BLaER1 treated with 17β-estradiol and CSF1 and Interleukin-3, amounts not matched to agents 10 nM and 100 nM (cell line): ENCODE measurements around the gene SCAF1.

ENCODE experiments used
- H3K27ac ChIP-seq, 11 experiments: shearing (Covaris generic); formaldehyde crosslinking; 2 replicates each; pipeline ENCODE4 v1.8.1; 2022
- H3K27me3 ChIP-seq, 11 experiments: shearing (Covaris generic); formaldehyde crosslinking; 2 replicates each; pipeline ENCODE4 v1.8.1; 2022
- H3K36me3 ChIP-seq, 11 experiments: shearing (Covaris generic); formaldehyde crosslinking; 2 replicates each; pipeline ENCODE4 v1.8.1; 2022
- H3K4me1 ChIP-seq, 10 experiments: shearing (Covaris generic); formaldehyde crosslinking; 2 replicates each; pipeline ENCODE4 v1.8.1; 2022
- H3K4me2 ChIP-seq, 11 experiments: shearing (Covaris generic); formaldehyde crosslinking; 2 replicates each; pipeline ENCODE4 v1.8.1; 2022
- H3K4me3 ChIP-seq, 10 experiments: shearing (Covaris generic); formaldehyde crosslinking; 2 replicates each; pipeline ENCODE4 v1.8.1; 2022
- H3K9ac ChIP-seq, 11 experiments: shearing (Covaris generic); formaldehyde crosslinking; 2 replicates each; pipeline ENCODE4 v1.8.1; 2022
- H3K9me3 ChIP-seq, 11 experiments: shearing (Covaris generic); formaldehyde crosslinking; replicated peaks in 1 of 11; 2 replicates each; pipeline ENCODE4 v1.8.1; 2022
- H4K20me1 ChIP-seq, 11 experiments: shearing (Covaris generic); formaldehyde crosslinking; 2 replicates each; pipeline ENCODE4 v1.8.1; 2022
- Cebpa-rat ChIP-seq, 11 experiments: shearing (Covaris generic); IDR thresholded peaks; 2 replicates each; pipeline ENCODE4 v1.8.1; 2022

The SCAF1 gene

GRCh38 chr19:49676136-49676783 is 34.3 kb downstream of the SCAF1 start:
- peak overlapping the region; percentile 94 to 100 (median 100) for H3K9ac ChIP-seq
- peaks cover 4 to 36% (median 15%) of the 10 kb centered on the region in 11 experiments for H3K36me3 ChIP-seq
- TF ChIP-seq Cebpa-rat (IDR thresholded peaks at IDR 0.05): no peak
- H3K4me3 ChIP-seq: peak overlapping the region; percentile 40 to 68 (median 58)
- H4K20me1 ChIP-seq: peaks cover 16 to 45% (median 36%) of the 10 kb centered on the region in 11 experiments; a peak in 21 of 22 replicates
- no peaks in the 10 kb centered on the region for H3K27me3 ChIP-seq
- H3K27ac ChIP-seq: peak overlapping the region; percentile 93 to 100 (median 99)
- H3K4me1 ChIP-seq: peaks cover 38 to 72% (median 67%) of the 10 kb centered on the region in 10 experiments
- H3K9me3 ChIP-seq: no peaks in the 10 kb centered on the region
- peak overlapping the region; percentile 69 to 85 (median 79) for H3K4me2 ChIP-seq

- no peaks in the 10 kb centered on the region for H3K27me3 ChIP-seq
- H3K9me3 ChIP-seq: no peaks in the 10 kb centered on the region
- H4K20me1 ChIP-seq: peaks cover 16 to 46% (median 42%) of the 10 kb centered on the region in 11 experiments; a peak in 21 of 22 replicates
- H3K27ac ChIP-seq: peak overlapping the region; percentile 93 to 100 (median 99)
- H3K4me3 ChIP-seq: peak overlapping the region; percentile 77 to 100 (median 96)
- H3K9ac ChIP-seq: peak overlapping the region; percentile 94 to 100 (median 100)
- H3K4me2 ChIP-seq: peak overlapping the region in 5 of 11 experiments; percentile 89 to 98 (median 96); a peak in 6 of 22 replicates
- TF ChIP-seq Cebpa-rat (IDR thresholded peaks at IDR 0.05): peak in 5 of 11 experiments; percentile 10 to 79 (median 45); a peak in 5 of 22 replicates
- H3K4me1 ChIP-seq: peaks cover 41 to 67% (median 63%) of the 10 kb centered on the region in 10 experiments
- peaks cover 9 to 37% (median 19%) of the 10 kb centered on the region in 11 experiments for H3K36me3 ChIP-seq
These were observed 34.8 kb downstream of the SCAF1 start for GRCh38 chr19:49676784-49677230.

- H3K36me3 ChIP-seq: peaks cover 15 to 42% (median 24%) of the 10 kb centered on the region in 11 experiments
- no peaks in the 10 kb centered on the region for H3K27me3 ChIP-seq
- peaks cover 42 to 67% (median 58%) of the 10 kb centered on the region in 10 experiments for H3K4me1 ChIP-seq
- no peak for TF ChIP-seq Cebpa-rat (IDR thresholded peaks at IDR 0.05)
- H3K27ac ChIP-seq: peak within 1 kb of the TSS; percentile 93 to 100 (median 99)
- peak within 1 kb of the TSS; percentile 94 to 100 (median 100) for H3K9ac ChIP-seq
- no peaks in the 10 kb centered on the region for H3K9me3 ChIP-seq
- H3K4me3 ChIP-seq: peak within 1 kb of the TSS; percentile 77 to 100 (median 96)
- peak within 1 kb of the TSS; percentile 87 to 98 (median 95) for H3K4me2 ChIP-seq
- peaks cover 16 to 49% (median 47%) of the 10 kb centered on the region in 11 experiments; a peak in 21 of 22 replicates for H4K20me1 ChIP-seq
These were observed 35.4 kb downstream of the SCAF1 start, which contains the start of gene PRMT1 for GRCh38 chr19:49677231-49677900. Gene PRMT1 (plus strand): TSS chr19:49677271. CDS start chr19:49677281, 10 bp downstream.

DNA sequence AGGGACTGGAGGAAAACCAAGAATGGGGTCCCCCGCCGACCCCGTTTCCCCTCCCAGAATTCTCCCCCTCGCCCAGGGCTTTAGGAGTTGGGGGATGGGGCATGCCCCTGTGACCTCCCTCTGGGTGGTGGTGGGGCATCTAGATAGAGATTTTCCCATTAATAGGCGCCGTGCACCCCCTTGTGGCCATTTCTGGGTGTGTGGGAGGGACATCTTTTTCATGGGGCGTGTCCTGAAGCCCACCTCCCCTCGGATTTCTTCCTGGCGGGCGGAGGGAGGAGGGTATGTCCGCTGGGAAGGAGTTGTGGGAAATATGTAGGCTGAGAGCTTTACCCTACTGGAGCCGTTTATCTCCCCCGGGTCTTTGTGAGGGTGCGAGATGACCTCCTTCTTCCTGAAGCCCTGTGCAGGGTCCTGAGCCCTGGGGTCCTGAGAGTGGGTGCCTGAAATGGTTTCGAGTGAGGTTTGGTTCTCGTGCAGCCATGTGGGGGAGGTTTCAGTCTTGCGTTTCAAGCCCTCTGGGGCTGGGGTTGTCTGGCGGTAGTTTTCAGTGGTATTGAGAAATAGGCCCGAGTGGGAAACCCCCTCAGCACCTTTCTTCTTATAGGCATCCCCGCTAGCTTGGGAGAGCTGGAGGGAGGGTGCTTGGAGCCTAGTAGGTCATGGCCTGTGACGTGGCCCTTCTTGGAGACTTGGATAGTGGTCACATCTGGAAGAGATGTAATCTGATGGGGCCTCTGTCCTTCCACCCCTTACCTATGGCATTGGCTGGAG is 36.1 kb downstream of the SCAF1 start:
- peaks cover 22 to 46% (median 31%) of the 10 kb centered on the region in 11 experiments for H3K36me3 ChIP-seq
- H3K4me2 ChIP-seq: peak overlapping the region; percentile 87 to 98 (median 95)
- H3K27ac ChIP-seq: peak overlapping the region; percentile 70 to 100 (median 98); a peak in 21 of 22 replicates
- no peaks in the 10 kb centered on the region for H3K9me3 ChIP-seq
- H3K4me1 ChIP-seq: peaks cover 43 to 68% (median 57%) of the 10 kb centered on the region in 10 experiments
- H3K9ac ChIP-seq: peak overlapping the region; percentile 86 to 100 (median 100)
- no peaks in the 10 kb centered on the region for H3K27me3 ChIP-seq
- H4K20me1 ChIP-seq: peaks cover 16 to 56% (median 55%) of the 10 kb centered on the region in 11 experiments; a peak in 21 of 22 replicates
- TF ChIP-seq Cebpa-rat (IDR thresholded peaks at IDR 0.05): peak in 5 of 11 experiments; percentile 11 to 89 (median 76); a peak in 8 of 22 replicates
- H3K4me3 ChIP-seq: peak overlapping the region; percentile 77 to 100 (median 96)

DNA sequence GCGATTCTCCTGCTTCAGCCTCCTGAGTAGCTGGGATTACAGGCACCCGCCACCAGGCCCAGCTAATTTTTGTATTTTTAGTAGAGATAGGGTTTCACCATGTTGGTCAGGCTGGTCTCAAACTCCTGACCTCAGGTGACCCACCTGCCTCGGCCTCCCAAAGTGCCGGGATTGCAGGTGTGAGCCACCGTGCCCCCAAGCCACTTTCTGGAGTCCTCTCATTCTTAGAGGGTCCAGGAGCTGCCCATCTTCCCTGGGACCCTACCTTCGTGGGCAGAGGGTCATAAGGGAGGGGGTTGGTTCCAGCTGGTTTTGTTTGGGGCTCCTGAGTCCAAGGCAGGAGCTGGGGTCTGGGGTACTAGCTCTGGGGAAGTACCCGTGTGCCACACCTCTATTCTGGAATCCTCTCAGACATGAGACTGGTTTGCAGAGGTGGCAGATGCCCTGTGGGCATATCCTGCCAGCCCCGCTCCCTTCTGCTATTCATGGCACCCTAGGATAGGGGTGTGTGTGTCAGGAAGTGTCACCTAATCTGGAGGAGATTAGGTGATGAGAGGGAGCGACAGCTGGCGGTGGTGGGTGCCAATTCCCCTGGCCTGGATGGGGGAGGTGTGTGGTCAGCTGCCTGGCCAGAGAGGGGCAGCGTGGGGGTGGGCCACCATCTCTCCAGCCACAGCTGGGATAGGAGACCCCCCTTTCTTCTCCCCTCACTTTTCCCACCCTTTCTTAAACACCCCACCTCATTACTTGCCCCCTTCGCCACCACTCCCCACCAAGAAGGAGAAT is 37.2 kb downstream of the SCAF1 start:
- Histone ChIP-seq H3K36me3 (peaks cover 33 to 52% (median 40%) of the 10 kb centered on the region in 11 experiments), H3K4me2 (peak overlapping the region; percentile 87 to 98 (median 95); a peak in 21 of 22 replicates), H3K27ac (peak overlapping the region in 9 of 11 experiments; percentile 39 to 100 (median 100); a peak in 16 of 22 replicates), H3K27me3 (no peaks in the 10 kb centered on the region), H4K20me1 (peaks cover 16 to 67% (median 66%) of the 10 kb centered on the region in 11 experiments; a peak in 21 of 22 replicates), H3K4me1 (peaks cover 43 to 63% (median 50%) of the 10 kb centered on the region in 10 experiments), H3K9me3 (no peaks in the 10 kb centered on the region), H3K4me3 (peak overlapping the region in 9 of 10 experiments; percentile 77 to 100 (median 97); a peak in 16 of 20 replicates), H3K9ac (peak overlapping the region; percentile 49 to 100 (median 100); a peak in 17 of 22 replicates)
- no peak for TF ChIP-seq Cebpa-rat (IDR thresholded peaks at IDR 0.05)

DNA sequence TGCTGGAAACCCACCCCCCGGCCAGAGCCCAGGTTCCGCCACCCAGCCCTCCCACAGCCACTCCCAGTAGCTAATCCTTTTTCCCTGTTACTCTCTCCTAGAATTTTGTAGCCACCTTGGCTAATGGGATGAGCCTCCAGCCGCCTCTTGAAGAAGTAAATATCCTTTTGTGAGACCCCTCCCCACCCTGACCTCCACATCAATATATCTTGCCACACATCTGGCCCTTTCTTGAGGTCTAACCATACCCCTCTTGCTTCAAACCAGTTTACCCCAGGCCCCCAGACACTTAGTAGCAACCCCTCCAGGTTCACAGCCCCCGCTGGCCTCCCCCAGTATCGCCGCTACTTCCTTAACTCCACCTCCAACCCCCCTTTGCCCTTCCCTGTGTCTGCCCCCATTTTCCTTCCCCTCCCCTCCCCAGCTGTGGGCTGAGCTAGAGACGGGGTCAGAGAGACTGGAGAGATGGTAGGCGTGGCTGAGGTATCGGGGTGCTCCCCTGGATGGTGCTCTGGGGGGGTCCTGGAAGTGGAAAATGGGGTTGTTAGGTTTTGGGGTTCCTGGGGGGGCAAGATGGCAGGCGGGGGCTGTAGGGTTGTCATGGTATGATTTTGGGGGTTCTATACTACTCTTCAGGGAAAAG is 37.9 kb downstream of the SCAF1 start:
- peak overlapping the region; percentile 41 to 100 (median 97); a peak in 19 of 22 replicates for H3K9ac ChIP-seq
- peak overlapping the region in 8 of 10 experiments; percentile 25 to 100 (median 96); a peak in 12 of 20 replicates for H3K4me3 ChIP-seq
- H3K9me3 ChIP-seq: no peaks in the 10 kb centered on the region
- no peak for TF ChIP-seq Cebpa-rat (IDR thresholded peaks at IDR 0.05)
- H3K27ac ChIP-seq: peak overlapping the region in 10 of 11 experiments; percentile 39 to 100 (median 62); a peak in 19 of 22 replicates
- H3K27me3 ChIP-seq: no peaks in the 10 kb centered on the region
- H3K4me1 ChIP-seq: peaks cover 42 to 66% (median 44%) of the 10 kb centered on the region in 10 experiments
- peaks cover 39 to 59% (median 47%) of the 10 kb centered on the region in 11 experiments for H3K36me3 ChIP-seq
- peak overlapping the region; percentile 87 to 98 (median 95) for H3K4me2 ChIP-seq
- H4K20me1 ChIP-seq: peaks cover 16 to 74% (median 73%) of the 10 kb centered on the region in 11 experiments; a peak in 21 of 22 replicates
